ENCODE results near the gene ABL1.

Gene ABL1

GRCh38 chr9:130888146-130888885 lies 53.3 kb downstream of the ABL1 start:
- TF ChIP-seq ZFP3 (tag by site-specific recombination; IDR thresholded peaks at IDR 0.05; ENCODE audit: low read depth), result no peak
- no peak for TF ChIP-seq ZNF549 (tag by site-specific recombination; IDR thresholded peaks at IDR 0.05)
- TF ChIP-seq ZSCAN30 (tag by site-specific recombination; IDR thresholded peaks at IDR 0.05), result no peak
- TF ChIP-seq ZNF792 (tag by site-specific recombination; IDR thresholded peaks at IDR 0.05), result no peak
- TF ChIP-seq ZNF658 (tag by site-specific recombination; IDR thresholded peaks at IDR 0.05), result no peak
- TF ChIP-seq KLF9 (tag by site-specific recombination; IDR thresholded peaks at IDR 0.05; ENCODE audit: low read depth), result no peak
- TF ChIP-seq PRDM6 (tag by site-specific recombination; IDR thresholded peaks at IDR 0.05), result no peak
- TF ChIP-seq ZNF350 (tag by site-specific recombination; IDR thresholded peaks at IDR 0.05), result no peak
- no peak overlapping the region for H3K4me3 ChIP-seq (ENCODE audit: low read depth, low read length)
- ChIA-PET CTCF (interaction anchor here (0.6 to 4.9 kb wide), 7 partner anchors 19 to 175 kb away, joined by 3 to 31 read pairs (median 4); no protein-coding TSS in a partner anchor), POLR2A (interaction anchor here (0.5 to 0.6 kb wide), 2 partner anchors 198 to 1395 kb away, joined by 3 to 4 read pairs; no protein-coding TSS in a partner anchor)
- H3K27ac ChIP-seq (ENCODE audit: extremely low read depth, low read depth, low read length), result no peak overlapping the region
- no peaks in the 10 kb centered on the region for H3K9me3 ChIP-seq (ENCODE audit: control insufficient read depth, insufficient read depth, low read depth, low read length)
- H3K36me3 ChIP-seq (ENCODE audit: control insufficient read depth in 2 of 2, insufficient read depth in 1 of 2, low read length in 2 of 2), result peaks cover 0 to 89% of the 10 kb centered on the region in 2 experiments; a peak in 1 of 3 replicates
- H3K4me1 ChIP-seq (ENCODE audit: control insufficient read depth, insufficient read depth, low read length), result no peaks in the 10 kb centered on the region

- CTCF ChIA-PET, result interaction anchor here (0.5 to 4.9 kb wide), 7 partner anchors 10 to 189 kb away, joined by 3 to 31 read pairs (median 6); no protein-coding TSS in a partner anchor
- Histone ChIP-seq H3K36me3 (ENCODE audit: control insufficient read depth in 2 of 2, insufficient read depth in 1 of 2, low read length in 2 of 2) (peaks cover 0 to 75% of the 10 kb centered on the region in 2 experiments; a peak in 1 of 3 replicates), H3K4me3 (ENCODE audit: low read depth, low read length) (no peak overlapping the region), H3K9me3 (ENCODE audit: control insufficient read depth, insufficient read depth, low read depth, low read length) (no peaks in the 10 kb centered on the region), H3K4me1 (ENCODE audit: control insufficient read depth, insufficient read depth, low read length) (no peaks in the 10 kb centered on the region), H3K27ac (ENCODE audit: extremely low read depth, low read depth, low read length) (no peak overlapping the region)
- POLR2A ChIA-PET, result interaction anchor here (0.5 to 1.6 kb wide), 3 partner anchors 10 to 179 kb away, joined by 3 to 9 read pairs (median 3); no protein-coding TSS in a partner anchor
- no peak for TF ChIP-seq ZNF518A (tag by site-specific recombination; conservative IDR thresholded peaks at IDR 0.05; ENCODE audit: low read depth)
- TF ChIP-seq ZNF843 (tag by site-specific recombination; IDR thresholded peaks at IDR 0.05), result no peak
- TF ChIP-seq IKZF3 (tag by site-specific recombination; IDR thresholded peaks at IDR 0.05), result no peak
- TF ChIP-seq ZNF837 (tag by site-specific recombination; IDR thresholded peaks at IDR 0.05), result no peak
- TF ChIP-seq ZNF221 (tag by site-specific recombination; IDR thresholded peaks at IDR 0.05; ENCODE audit: borderline replicate concordance), result no peak
- TF ChIP-seq ZNF48 (tag by site-specific recombination; IDR thresholded peaks at IDR 0.05), result no peak
- no peak for TF ChIP-seq ZSCAN23 (tag by site-specific recombination; IDR thresholded peaks at IDR 0.05)
- TF ChIP-seq FEZF1 (tag by site-specific recombination; IDR thresholded peaks at IDR 0.05), result no peak
- TF ChIP-seq REST (tag by site-specific recombination; IDR thresholded peaks at IDR 0.05), result no peak
- TF ChIP-seq OSR2 (tag by site-specific recombination; IDR thresholded peaks at IDR 0.05), result no peak
- no peak for TF ChIP-seq ZNF398 (tag by site-specific recombination; IDR thresholded peaks at IDR 0.05)
These were observed 55.1 kb downstream of the ABL1 start for GRCh38 chr9:130890124-130890523.

Data from HEK293 (cell line).